ENCODE data around the gene FADD. TPM values are rescaled to one million over a fixed set of nuclear protein-coding genes. Genes with fewer than 3 reads are reported as not detected.
A peak's percentile ranks its signal among the peaks of the same experiment; 100 is the strongest.

The FADD gene
- total and polyA plus RNA-seq, 5 donors, result 10.6 to 13.4 (median 11.7) TPM

DNA sequence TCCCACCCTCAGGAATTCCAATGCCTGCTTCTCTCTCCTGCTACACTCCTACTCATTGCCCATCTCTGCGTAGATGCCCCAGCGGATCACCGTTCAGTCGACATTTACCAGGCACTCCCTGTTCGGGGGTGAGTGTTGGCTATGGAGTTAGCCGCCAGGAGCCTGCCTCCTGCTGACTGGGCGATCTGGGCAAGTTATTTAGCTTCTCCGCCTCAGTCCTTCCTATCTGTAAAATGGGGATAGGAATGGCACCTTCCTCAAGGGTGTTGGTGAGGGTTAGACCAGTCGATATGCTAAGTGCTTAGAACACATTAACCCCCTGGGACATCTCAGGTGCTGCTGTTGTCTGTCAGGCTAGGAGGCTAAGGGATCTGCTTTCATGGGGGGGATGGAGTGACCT, 30.9 kb downstream of the FADD start:
- intact Hi-C loops (cut with DNase I), result no loop called here
- Histone ChIP-seq H3K4me3 (ENCODE audit: low read length) (no peak overlapping the region), H3K27ac (ENCODE audit: low read length) (no peak overlapping the region), H3K4me1 (ENCODE audit: control insufficient read depth, insufficient read depth, low read length) (peaks cover 2% of the 10 kb centered on the region), H3K9me3 (ENCODE audit: control insufficient read depth, low read length) (no peaks in the 10 kb centered on the region), H3K27me3 (ENCODE audit: control insufficient read depth, insufficient read depth) (no peaks in the 10 kb centered on the region)
- 87% methylated on average over 9 of the region's 9 CpGs for WGBS
- DNase-seq, result no peak
- no peak for ATAC-seq

DNA sequence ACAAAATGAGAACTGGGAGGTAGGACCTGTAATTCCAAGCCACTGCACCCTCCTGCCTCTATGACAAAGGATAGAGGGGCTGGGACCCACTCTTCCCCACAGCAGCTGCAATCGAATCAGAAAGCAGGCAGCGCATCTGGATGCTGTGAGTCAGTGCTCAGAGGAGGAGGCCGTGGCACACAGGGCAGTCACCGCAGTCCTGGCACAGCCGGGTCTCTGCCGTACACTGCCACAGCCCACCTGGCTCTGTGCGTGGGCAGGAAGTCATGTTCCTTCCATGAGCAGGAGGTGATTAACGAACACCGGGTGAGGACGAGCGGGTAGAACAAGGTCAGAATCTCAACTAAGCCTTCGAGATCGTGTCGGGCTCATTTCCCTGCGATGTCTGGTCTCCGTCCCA, 37.2 kb downstream of the FADD start:
- intact Hi-C loops (cut with DNase I), result no loop called here

GRCh38 chr11:70241709-70242108, 38.6 kb downstream of the FADD start:
- Histone ChIP-seq H3K4me3 (ENCODE audit: low read length) (no peak overlapping the region), H3K27me3 (ENCODE audit: control insufficient read depth, insufficient read depth) (no peaks in the 10 kb centered on the region), H3K9me3 (ENCODE audit: control insufficient read depth, low read length) (no peaks in the 10 kb centered on the region), H3K4me1 (ENCODE audit: control insufficient read depth, insufficient read depth, low read length) (no peaks in the 10 kb centered on the region), H3K27ac (ENCODE audit: low read length) (no peak overlapping the region)
- ATAC-seq, result no peak
- intact Hi-C loops (cut with DNase I), result no loop called here
- DNase-seq, result no peak
- WGBS, result 79% methylated on average over 3 of the region's 3 CpGs

More for the DNA sequence above, 37.2 kb downstream of the FADD start:
- DNase-seq, result no peak
- no peaks in the 10 kb centered on the region for H3K4me1 ChIP-seq (ENCODE audit: control insufficient read depth, insufficient read depth, low read length)
- H3K27ac ChIP-seq (ENCODE audit: low read length), result no peak overlapping the region
- H3K4me3 ChIP-seq (ENCODE audit: low read length), result no peak overlapping the region
- no peaks in the 10 kb centered on the region for H3K9me3 ChIP-seq (ENCODE audit: control insufficient read depth, low read length)
- WGBS, result 67% methylated on average over 16 of the region's 16 CpGs
- ATAC-seq, result no peak
- no peaks in the 10 kb centered on the region for H3K27me3 ChIP-seq (ENCODE audit: control insufficient read depth, insufficient read depth)

- no peak overlapping the region for H3K27ac ChIP-seq (ENCODE audit: low read length)
- no peaks in the 10 kb centered on the region for H3K9me3 ChIP-seq (ENCODE audit: control insufficient read depth, low read length)
- intact Hi-C loops (cut with DNase I), result no loop called here
- no peaks in the 10 kb centered on the region for H3K4me1 ChIP-seq (ENCODE audit: control insufficient read depth, insufficient read depth, low read length)
- DNase-seq, result no peak
- ATAC-seq, result no peak
- H3K27me3 ChIP-seq (ENCODE audit: control insufficient read depth, insufficient read depth), result no peaks in the 10 kb centered on the region
- WGBS, result 65% methylated on average over 4 of the region's 4 CpGs
- H3K4me3 ChIP-seq (ENCODE audit: low read length), result no peak overlapping the region
Observed at GRCh38 chr11:70242885-70243284, 39.8 kb downstream of the FADD start.

- intact Hi-C loops (cut with DNase I), result no loop called here
- H3K4me3 ChIP-seq (ENCODE audit: low read length), result no peak overlapping the region
- no peaks in the 10 kb centered on the region for H3K9me3 ChIP-seq (ENCODE audit: control insufficient read depth, low read length)
- DNase-seq (no peak), ATAC-seq (no peak)
- H3K27ac ChIP-seq (ENCODE audit: low read length), result no peak overlapping the region
- no peaks in the 10 kb centered on the region for H3K27me3 ChIP-seq (ENCODE audit: control insufficient read depth, insufficient read depth)
- no peaks in the 10 kb centered on the region for H3K4me1 ChIP-seq (ENCODE audit: control insufficient read depth, insufficient read depth, low read length)
- WGBS, result 84% methylated on average over 15 of the region's 15 CpGs
Observed at GRCh38 chr11:70243912-70244652, 41.0 kb downstream of the FADD start.

GRCh38 chr11:70244698-70245097, 41.6 kb downstream of the FADD start:
- DNase-seq, result no peak

GRCh38 chr11:70246196-70246595, 43.1 kb downstream of the FADD start:
- intact Hi-C loops (cut with DNase I), result no loop called here
- ATAC-seq, result no peak
- no peak overlapping the region for H3K27ac ChIP-seq (ENCODE audit: low read length)
- H3K4me1 ChIP-seq (ENCODE audit: control insufficient read depth, insufficient read depth, low read length), result no peaks in the 10 kb centered on the region
- WGBS, result 52% methylated on average over 8 of the region's 8 CpGs
- no peak for DNase-seq
- no peaks in the 10 kb centered on the region for H3K27me3 ChIP-seq (ENCODE audit: control insufficient read depth, insufficient read depth)
- no peaks in the 10 kb centered on the region for H3K9me3 ChIP-seq (ENCODE audit: control insufficient read depth, low read length)
- no peak overlapping the region for H3K4me3 ChIP-seq (ENCODE audit: low read length)

More at GRCh38 chr11:70244698-70245097, 41.6 kb downstream of the FADD start:
- intact Hi-C loops (cut with DNase I), result no loop called here
- Histone ChIP-seq H3K9me3 (ENCODE audit: control insufficient read depth, low read length) (no peaks in the 10 kb centered on the region), H3K4me1 (ENCODE audit: control insufficient read depth, insufficient read depth, low read length) (no peaks in the 10 kb centered on the region), H3K27ac (ENCODE audit: low read length) (no peak overlapping the region), H3K4me3 (ENCODE audit: low read length) (no peak overlapping the region), H3K27me3 (ENCODE audit: control insufficient read depth, insufficient read depth) (no peaks in the 10 kb centered on the region)
- ATAC-seq, result no peak
- WGBS, result 61% methylated on average over 7 of the region's 7 CpGs

DNA sequence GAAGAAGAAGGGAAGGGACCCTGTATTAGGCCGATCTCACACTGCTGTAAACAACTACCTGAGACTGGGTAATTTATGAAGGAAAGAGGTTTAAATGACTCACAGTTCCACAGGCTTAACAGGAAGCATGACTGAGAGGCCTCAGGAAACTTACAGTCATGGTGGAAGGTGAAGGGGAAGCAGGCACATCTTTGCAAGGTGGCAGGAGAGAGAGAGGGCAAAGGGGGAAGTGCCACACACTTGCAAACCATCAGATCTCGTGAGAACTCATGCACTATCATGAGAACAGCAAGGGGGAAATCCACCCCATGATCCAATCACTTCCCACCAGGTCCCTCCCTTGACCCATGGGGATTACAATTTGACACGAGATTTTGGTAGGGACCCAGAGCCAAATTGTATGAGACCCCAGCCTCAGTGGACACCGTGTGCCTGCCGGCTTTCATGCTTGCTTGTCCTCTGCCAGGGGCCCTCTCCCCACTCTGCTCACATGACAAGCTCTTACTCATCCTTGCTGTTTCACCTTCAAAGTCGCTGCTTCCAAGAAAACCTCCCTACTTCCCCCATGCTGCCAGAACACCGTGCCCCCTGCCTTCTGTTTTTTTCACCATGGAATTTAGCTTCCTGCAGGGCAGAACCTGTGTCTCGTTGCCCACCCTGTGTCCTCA, 44.1 kb downstream of the FADD start:
- intact Hi-C loops (cut with DNase I), result no loop called here
- Histone ChIP-seq H3K27me3 (ENCODE audit: control insufficient read depth, insufficient read depth) (no peaks in the 10 kb centered on the region), H3K27ac (ENCODE audit: low read length) (no peak overlapping the region), H3K4me1 (ENCODE audit: control insufficient read depth, insufficient read depth, low read length) (no peaks in the 10 kb centered on the region), H3K4me3 (ENCODE audit: low read length) (no peak overlapping the region), H3K9me3 (ENCODE audit: control insufficient read depth, low read length) (no peaks in the 10 kb centered on the region)
- no peak for ATAC-seq
- DNase-seq, result no peak
- WGBS, result 65% methylated on average over 8 of the region's 8 CpGs

- 53% methylated on average over 4 of the region's 4 CpGs for WGBS
- peak in 1 of 2 donors; percentile 37 for ATAC-seq
- Histone ChIP-seq H3K27me3 (ENCODE audit: control insufficient read depth, insufficient read depth) (no peaks in the 10 kb centered on the region), H3K4me3 (ENCODE audit: low read length) (no peak overlapping the region), H3K4me1 (ENCODE audit: control insufficient read depth, insufficient read depth, low read length) (no peaks in the 10 kb centered on the region), H3K27ac (ENCODE audit: low read length) (no peak overlapping the region), H3K9me3 (ENCODE audit: control insufficient read depth, low read length) (no peaks in the 10 kb centered on the region)
- intact Hi-C loops (cut with DNase I), result no loop called here
- DNase-seq, result no peak
Observed at GRCh38 chr11:70247710-70248072, 44.6 kb downstream of the FADD start.

- Histone ChIP-seq H3K9me3 (ENCODE audit: control insufficient read depth, low read length) (no peaks in the 10 kb centered on the region), H3K4me1 (ENCODE audit: control insufficient read depth, insufficient read depth, low read length) (no peaks in the 10 kb centered on the region), H3K4me3 (ENCODE audit: low read length) (no peak overlapping the region), H3K27me3 (ENCODE audit: control insufficient read depth, insufficient read depth) (no peaks in the 10 kb centered on the region), H3K27ac (ENCODE audit: low read length) (no peak overlapping the region)
- ATAC-seq (no peak), DNase-seq (no peak)
- WGBS, result 69% methylated on average over 15 of the region's 16 CpGs
- intact Hi-C loops (cut with DNase I), result no loop called here
Observed at GRCh38 chr11:70250876-70251658, 48.0 kb downstream of the FADD start.

- intact Hi-C loops (cut with DNase I), result no loop called here
- WGBS, result 70% methylated on average over 21 of the region's 21 CpGs
- no peaks in the 10 kb centered on the region for H3K4me1 ChIP-seq (ENCODE audit: control insufficient read depth, insufficient read depth, low read length)
- H3K9me3 ChIP-seq (ENCODE audit: control insufficient read depth, low read length), result no peaks in the 10 kb centered on the region
- no peak overlapping the region for H3K4me3 ChIP-seq (ENCODE audit: low read length)
- DNase-seq (no peak), ATAC-seq (peak; percentile 12 to 48)
- H3K27me3 ChIP-seq (ENCODE audit: control insufficient read depth, insufficient read depth), result no peaks in the 10 kb centered on the region
- H3K27ac ChIP-seq (ENCODE audit: low read length), result no peak overlapping the region
Observed at GRCh38 chr11:70251659-70252321, 48.7 kb downstream of the FADD start.

All from right cardiac atrium (tissue), 5 donors.